Ovary (tissue), 3 donors: ENCODE data around the gene ARHGEF28.

Source experiments
- CTCF ChIP-seq, 3 donors: fragments of 450-650 bp in 2 of 3; fragments of 200-600 bp in 1 of 3; IDR thresholded peaks; one replicate each; pipeline versions ENCODE4 v1.5.1 to v1.8.0; 2016 to 2022; ENCODE audit warnings: antibody characterized with exemption in 3 of 3, mild to moderate bottlenecking in 1 of 3
- EP300 ChIP-seq: sonication (generic); formaldehyde crosslinking; IDR thresholded peaks from one replicate; pipeline ENCODE4 v1.6.1; 2017; ENCODE audit warnings: antibody characterized with exemption
- POLR2A ChIP-seq: fragments of 450-650 bp; IDR thresholded peaks from one replicate; pipeline ENCODE4 v1.6.1; 2017; ENCODE audit warnings: antibody characterized with exemption, mild to moderate bottlenecking, moderate library complexity
- donor health status: DM: no; HTN: no; CAD: no.

GRCh38 chr5:73644385-73644963, 18.5 kb downstream of the ARHGEF28 start:
- TF ChIP-seq CTCF (IDR thresholded peaks at IDR 0.05) (no peak), POLR2A (no peak), EP300 (no peak)
